OCI-LY7 (cell line): ENCODE data around the gene MAS1L. TPM values are rescaled to one million over a fixed set of nuclear protein-coding genes. Genes with fewer than 3 reads are reported as not detected.

Source experiments
- BruUV-seq: library from RNA; stranded (reverse); fragments of 400-500 nt; replicated peaks from 2 replicates; lab custom pipeline; 2021; lab: Mats Ljungman, UMichigan
- CTCF ChIA-PET: fragments of 300-600 bp; sonication (Branson Sonifier 250); formaldehyde crosslinking; loops from one replicate; lab custom pipeline; 2022; ENCODE audit warnings: antibody characterized with exemption; ENCODE audit not compliant: unreplicated experiment; lab: Charles Lee
- POLR2A ChIA-PET: fragments of 300-600 bp; sonication (Branson Sonifier 250); formaldehyde crosslinking; loops from one replicate; lab custom pipeline; 2022; ENCODE audit warnings: antibody characterized with exemption; lab: Charles Lee
- DNase-seq: peaks from one replicate; pipeline ENCODE4 v3.0.0-alpha.2; 2015; ENCODE audit warnings: low spot score
- H2AFZ ChIP-seq: fragments of 200-600 bp; sonication (generic), shearing (Covaris generic); 2 replicates; pipeline ENCODE4 v1.6.1; 2014; ENCODE audit warnings: mild to moderate bottlenecking, antibody characterized with exemption, low read length, moderate library complexity
- H3K27ac ChIP-seq: fragments of 200-600 bp; sonication (generic); 2 replicates; pipeline ENCODE4 v1.5.1; 2014; ENCODE audit warnings: mixed run types, low read depth, mild to moderate bottlenecking, moderate library complexity, low read length, inconsistent platforms; ENCODE audit not compliant: poor library complexity, severe bottlenecking
- H3K36me3 ChIP-seq: fragments of 200-600 bp; sonication (generic); 2 replicates; pipeline ENCODE4 v1.6.1; 2014; ENCODE audit warnings: mild to moderate bottlenecking, antibody characterized with exemption, low read length, moderate library complexity, mixed read lengths; ENCODE audit not compliant: insufficient read depth
- H3K4me1 ChIP-seq: fragments of 200-600 bp; sonication (generic); 2 replicates; pipeline ENCODE4 v1.5.1; 2014; ENCODE audit warnings: mild to moderate bottlenecking, low read length; ENCODE audit not compliant: insufficient read depth, poor library complexity, severe bottlenecking
- H3K4me2 ChIP-seq: fragments of 200-600 bp; sonication (generic); 2 replicates; pipeline ENCODE4 v1.6.1; 2014; ENCODE audit warnings: mild to moderate bottlenecking, low read length
- H3K4me3 ChIP-seq: fragments of 200-600 bp; sonication (generic); 2 replicates; pipeline ENCODE4 v1.5.1; 2014; ENCODE audit warnings: mild to moderate bottlenecking, low read depth, low read length; ENCODE audit not compliant: poor library complexity, severe bottlenecking
- H3K79me2 ChIP-seq: fragments of 200-600 bp; sonication (generic); 2 replicates; pipeline ENCODE4 v1.6.1; 2016; ENCODE audit warnings: low read depth, mild to moderate bottlenecking, low read length, moderate library complexity, mixed read lengths; ENCODE audit not compliant: insufficient read depth
- H3K9me2 ChIP-seq: fragments of 200-600 bp; sonication (generic); 2 replicates; pipeline ENCODE4 v1.6.1; 2016; ENCODE audit warnings: mild to moderate bottlenecking, low read length, mixed read lengths; ENCODE audit not compliant: insufficient read depth
- H3K9me3 ChIP-seq: fragments of 200-600 bp; sonication (generic); 2 replicates; pipeline ENCODE4 v1.6.1; 2014; ENCODE audit warnings: mild to moderate bottlenecking, mixed run types, low read length, mixed read lengths
- H4K20me1 ChIP-seq: fragments of 200-600 bp; sonication (generic); 2 replicates; pipeline ENCODE4 v1.6.1; 2014; ENCODE audit warnings: mild to moderate bottlenecking, antibody characterized with exemption, low read length, moderate library complexity, mixed read lengths; ENCODE audit not compliant: insufficient read depth
- CTCF ChIP-seq: fragments of 200-600 bp; sonication (generic); conservative IDR thresholded peaks from 2 replicates; pipeline ENCODE4 v1.5.1; 2014; ENCODE audit warnings: mild to moderate bottlenecking, antibody characterized with exemption, low read length, moderate library complexity, mixed read lengths
- EZH2phosphoT487 ChIP-seq: fragments of 200-600 bp; sonication (generic); IDR thresholded peaks from 2 replicates; pipeline ENCODE4 v1.6.1; 2018; ENCODE audit warnings: low read depth, borderline replicate concordance, mild to moderate bottlenecking, mixed run types, antibody characterized with exemption, low read length, moderate library complexity, mixed read lengths
- intact Hi-C: fragments of 100-400 bp; cut with micrococcal nuclease; formaldehyde crosslinking; loops from one replicate; pipeline ENCODE4 v1.10.0; 2022; ENCODE audit not compliant: unreplicated experiment
- total RNA-seq, 2 experiments: library from RNA; depleted of rRNA in 1 of 2; stranded (reverse); fragments of >200 nt in 1 of 2; shearing (Covaris generic) in 1 of 2; gene quantifications; 2 replicates each; pipeline ENCODE4 v1.2.3, GENCODE V29; 2014 to 2022

The MAS1L gene
- total RNA-seq, 2 experiments from 2014 or later = not detected

- ChIA-PET CTCF (no interaction called here), POLR2A (no interaction called here)
- no peak for DNase-seq
- no peak overlapping the region for H3K4me3 ChIP-seq
- H3K79me2 ChIP-seq = no peaks in the 10 kb centered on the region
- TF ChIP-seq CTCF = no peak
- TF ChIP-seq EZH2phosphoT487 = no peak
- H3K27ac ChIP-seq = no peak overlapping the region
- H3K4me2 ChIP-seq = no peak overlapping the region
- intact Hi-C loops = no loop called here
- no peaks in the 10 kb centered on the region for H3K9me2 ChIP-seq
- no peaks in the 10 kb centered on the region for H3K9me3 ChIP-seq
- H3K36me3 ChIP-seq = no peaks in the 10 kb centered on the region
- no peak overlapping the region for H2AFZ ChIP-seq
- no TSS peak for BruUV-seq
- no peaks in the 10 kb centered on the region for H3K4me1 ChIP-seq
- no peaks in the 10 kb centered on the region for H4K20me1 ChIP-seq
Measured at GRCh38 chr6:29486577-29486976, 1.2 kb downstream of the MAS1L start.

GRCh38 chr6:29483735-29484134 is 4.0 kb downstream of the MAS1L start:
- H4K20me1 ChIP-seq = no peaks in the 10 kb centered on the region
- no peak for TF ChIP-seq EZH2phosphoT487
- no peak for TF ChIP-seq CTCF
- no peak overlapping the region for H2AFZ ChIP-seq
- POLR2A ChIA-PET = no interaction called here
- no peak for DNase-seq
- CTCF ChIA-PET = no interaction called here
- no TSS peak for BruUV-seq
- H3K4me3 ChIP-seq = no peak overlapping the region
- no peak overlapping the region for H3K4me2 ChIP-seq
- no peaks in the 10 kb centered on the region for H3K9me3 ChIP-seq
- H3K36me3 ChIP-seq = no peaks in the 10 kb centered on the region
- H3K4me1 ChIP-seq = no peaks in the 10 kb centered on the region
- intact Hi-C loops = no loop called here
- no peak overlapping the region for H3K27ac ChIP-seq
- H3K79me2 ChIP-seq = no peaks in the 10 kb centered on the region
- H3K9me2 ChIP-seq = no peaks in the 10 kb centered on the region

GRCh38 chr6:29483186-29483585 is 4.6 kb downstream of the MAS1L start:
- ChIA-PET CTCF (no interaction called here), POLR2A (no interaction called here)
- Histone ChIP-seq H3K4me3 (no peak overlapping the region), H3K9me3 (no peaks in the 10 kb centered on the region), H3K4me1 (no peaks in the 10 kb centered on the region), H3K79me2 (no peaks in the 10 kb centered on the region), H3K9me2 (no peaks in the 10 kb centered on the region), H3K36me3 (no peaks in the 10 kb centered on the region), H3K4me2 (no peak overlapping the region), H4K20me1 (no peaks in the 10 kb centered on the region), H3K27ac (no peak overlapping the region), H2AFZ (no peak overlapping the region)
- no TSS peak for BruUV-seq
- DNase-seq = no peak
- TF ChIP-seq CTCF = no peak
- intact Hi-C loops = no loop called here
